Measurements from ENCODE around the gene TAF4.

GRCh38 chr20:61929561-61929960 is 136.1 kb downstream of the TAF4 start:
- TF ChIP-seq PATZ1 (CRISPR knock-in tag; IDR thresholded peaks at IDR 0.05; ENCODE audit: borderline replicate concordance), result no peak
- no peak for TF ChIP-seq ZFP3 (CRISPR knock-in tag; IDR thresholded peaks at IDR 0.05)
- no peak for TF ChIP-seq CREB5 (CRISPR knock-in tag; IDR thresholded peaks at IDR 0.05; ENCODE audit: low read depth)
- no peak for TF ChIP-seq ARNTL (CRISPR knock-in tag; IDR thresholded peaks at IDR 0.05; ENCODE audit: borderline replicate concordance, low read depth)
- no peak for TF ChIP-seq GLIS3 (CRISPR knock-in tag; IDR thresholded peaks at IDR 0.05)
- TF ChIP-seq TSHZ2 (CRISPR knock-in tag; IDR thresholded peaks at IDR 0.05), result no peak
- no peak for TF ChIP-seq RARB (CRISPR knock-in tag; IDR thresholded peaks at IDR 0.05)
